NK-92 treated with Interleukin-12 subunit alpha and Interleukin-12 subunit beta, amount 100 ng/mL, for 24 hours (cell line): ENCODE measurements around the gene CAMP.
"Not testable (repeated sequence)": the region's sequence is repeated elsewhere in the genome, so short reads cannot be mapped to it uniquely, and the experiment has no call there.

Experiments
- DNase-seq: peaks from one replicate; lab custom pipeline; 2025; lab: John Stamatoyannopoulos, UW

The CAMP gene

GRCh38 chr3:48222616-48223513, at the start of gene CAMP:
Gene CAMP (plus strand): TSS chr3:48223495. CDS start chr3:48223512, 17 bp downstream.
- DNase-seq = no peak

DNA sequence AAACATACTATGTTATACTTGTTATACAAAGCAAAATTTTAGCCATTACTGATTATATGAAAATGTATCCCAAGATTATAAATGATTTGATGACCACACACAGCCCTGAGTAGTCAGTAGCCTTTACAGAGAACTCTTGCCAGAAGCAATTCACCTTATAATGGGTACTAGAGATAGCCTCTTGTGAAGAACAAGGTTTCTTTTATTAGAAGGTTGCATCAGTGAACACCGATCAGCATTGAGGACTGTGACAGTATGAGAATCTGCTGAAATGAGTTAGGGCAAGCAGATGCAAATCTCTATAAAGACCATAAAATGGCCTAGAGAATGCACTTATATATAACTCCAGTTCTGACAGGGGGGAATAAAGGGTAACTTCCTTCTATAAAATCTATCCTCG, 45.2 kb upstream of the CAMP start:
- no peak for DNase-seq

GRCh38 chr3:48180021-48180420, 43.3 kb upstream of the CAMP start:
- no peak for DNase-seq

GRCh38 chr3:48180531-48181253, 42.6 kb upstream of the CAMP start:
- DNase-seq = no peak

DNA sequence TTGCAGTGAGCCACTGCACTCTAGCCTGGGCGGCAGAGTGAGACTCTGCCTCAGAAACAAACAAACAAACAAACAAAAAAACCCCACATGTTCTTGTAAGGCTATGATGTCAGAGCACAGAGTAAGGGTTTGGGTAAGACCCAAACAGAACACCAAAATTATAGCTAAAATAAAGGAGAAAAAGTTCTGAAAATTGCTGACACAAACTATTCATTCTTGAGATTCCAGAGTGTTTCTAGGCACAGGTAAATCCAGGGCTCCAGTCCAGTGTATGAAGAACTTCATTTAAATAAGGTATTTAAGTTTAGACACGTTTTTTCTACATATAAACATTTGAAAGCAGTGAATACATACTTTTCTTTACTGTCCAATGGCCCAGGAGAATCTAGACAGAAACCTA, 39.0 kb upstream of the CAMP start:
- no peak for DNase-seq

DNA sequence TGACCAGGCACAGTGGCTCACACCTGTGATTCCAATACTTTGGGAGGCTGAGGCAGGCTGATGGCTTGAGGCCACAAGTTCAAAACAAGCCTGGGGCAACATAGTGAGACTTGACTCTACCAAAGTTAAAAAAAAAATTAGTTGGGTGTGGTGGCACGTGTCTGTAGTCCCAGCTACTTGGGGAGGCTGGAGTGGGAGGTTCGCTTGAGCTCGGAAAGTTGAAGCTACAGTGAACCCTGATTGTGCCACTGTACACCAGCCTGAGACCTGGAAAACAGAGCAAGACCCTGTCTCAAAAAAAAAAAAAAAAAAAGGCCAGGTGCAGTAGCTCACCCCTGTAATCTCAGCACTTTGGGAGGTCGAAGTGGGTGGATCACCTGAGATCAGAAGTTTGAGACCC, 38.2 kb upstream of the CAMP start:
- DNase-seq = no peak

GRCh38 chr3:48186631-48187300, 36.5 kb upstream of the CAMP start:
- DNase-seq = no peak

DNA sequence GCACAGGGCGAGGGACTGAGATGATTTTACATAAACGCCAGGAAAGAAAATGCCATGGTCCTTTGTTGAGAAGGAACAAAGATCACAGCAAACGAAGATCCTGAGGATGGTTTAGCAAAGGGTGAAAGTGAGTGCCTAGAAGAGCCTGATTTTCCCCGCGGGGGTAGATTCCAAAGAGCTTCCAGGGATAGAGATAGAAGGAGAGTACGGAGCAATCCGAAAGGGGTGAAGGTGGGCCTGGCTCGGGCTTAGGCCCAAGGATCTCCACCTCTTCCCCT, 36.1 kb upstream of the CAMP start:
- DNase-seq = no peak

DNA sequence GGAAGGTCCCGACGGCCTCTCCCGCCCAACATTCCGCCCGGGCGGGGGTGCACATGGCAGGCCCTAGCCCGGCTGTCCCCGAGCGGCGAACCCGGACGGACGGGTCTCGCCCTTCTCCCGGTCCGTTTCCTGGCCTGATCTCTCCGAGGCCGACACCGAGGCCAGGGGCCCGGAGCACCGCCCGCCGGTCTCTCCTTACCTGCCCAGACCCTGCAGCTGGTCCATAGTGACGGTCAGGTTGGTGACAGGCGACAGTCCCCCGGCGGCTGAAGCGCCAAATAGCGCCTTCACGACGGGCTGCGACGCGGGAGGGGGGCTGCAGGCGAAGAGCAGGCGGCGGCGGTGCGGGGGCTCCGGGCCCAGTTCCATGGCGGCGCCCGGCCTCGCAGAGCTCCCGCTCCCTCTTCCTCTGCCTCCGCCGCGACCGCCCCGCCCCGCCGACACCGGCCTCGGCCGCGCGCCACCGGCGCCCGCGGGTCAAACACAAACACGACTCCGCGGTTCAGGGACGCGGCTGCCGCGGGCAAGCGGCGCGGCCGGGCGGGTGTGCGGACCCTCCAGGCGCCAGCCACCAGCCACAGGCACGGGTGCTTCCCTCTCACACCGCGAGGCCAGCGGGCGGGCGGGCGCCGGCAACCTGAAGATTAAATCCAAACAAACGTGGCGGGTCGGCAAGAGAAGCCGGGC, 35.6 kb upstream of the CAMP start:
- DNase-seq = peak; percentile 54

DNA sequence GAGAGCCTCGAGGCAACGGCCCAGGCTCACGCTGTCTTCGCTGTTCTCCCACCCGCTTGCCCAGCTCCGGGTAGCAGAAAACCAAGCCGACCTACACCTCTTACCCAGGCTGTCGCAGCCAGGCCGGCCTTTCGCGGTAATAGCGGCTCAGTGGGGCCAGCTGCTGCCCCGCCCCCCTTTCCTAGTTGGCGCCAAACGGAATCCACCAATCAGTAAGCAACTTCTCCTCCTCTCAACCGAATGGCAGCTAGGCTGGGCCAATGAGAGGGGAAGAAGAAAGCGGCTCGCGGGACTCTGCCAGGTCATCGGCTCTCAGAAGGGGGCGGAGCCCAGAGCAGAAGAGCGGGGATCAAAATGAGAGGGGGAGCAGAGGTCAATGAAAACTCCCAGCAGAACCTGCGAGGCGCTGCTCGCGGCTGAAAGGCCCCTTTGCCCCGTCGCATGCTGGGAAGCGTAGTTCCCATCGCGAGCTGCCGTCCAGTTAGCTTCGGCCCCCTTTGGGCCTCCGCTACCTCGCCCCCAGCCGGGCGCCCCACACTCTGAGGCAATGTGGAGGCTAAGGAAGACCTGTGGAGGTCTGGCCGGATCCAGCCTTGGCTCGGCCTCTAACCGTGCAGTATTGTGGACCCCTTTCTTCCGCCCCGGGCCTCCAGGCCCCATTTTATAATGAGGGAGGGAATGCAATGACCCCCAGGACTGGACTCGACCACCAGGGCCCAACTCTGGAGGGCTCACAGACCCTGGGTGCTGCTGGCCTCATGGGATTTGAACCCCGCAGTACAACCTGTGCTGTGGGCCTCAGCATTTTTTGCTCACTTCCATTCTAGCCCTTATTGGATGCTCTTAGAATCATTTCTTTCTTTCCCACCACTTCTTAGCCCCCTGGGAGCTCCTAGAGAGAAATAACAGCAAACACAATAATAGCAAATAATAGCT, 34.8 kb upstream of the CAMP start, which contains the start of gene CDC25A:
CDC25A (minus strand) TSS at position 152 of the 936 bp plus-strand sequence. CDS start 470 bp downstream, outside the sequence.
- peak; percentile 94 for DNase-seq

DNA sequence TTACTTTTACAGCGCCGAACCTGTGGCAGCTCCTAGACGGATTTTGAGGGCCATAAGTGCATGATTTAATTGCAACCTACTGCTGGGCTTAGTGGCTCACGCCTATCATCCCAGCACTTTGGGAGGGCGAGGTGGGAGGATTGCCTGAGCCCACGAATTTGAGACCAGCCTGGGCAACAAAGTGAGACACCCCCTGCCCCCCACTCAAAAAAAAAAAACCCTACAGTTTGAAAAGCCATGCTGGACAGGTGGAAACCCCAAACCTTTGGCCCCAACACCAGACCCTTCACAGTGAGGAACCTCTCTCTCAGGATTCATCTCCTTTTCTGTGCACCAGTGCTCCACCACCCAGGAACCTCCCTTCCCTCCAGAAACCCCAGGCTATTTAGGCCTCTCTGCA, 34.0 kb upstream of the CAMP start:
- no peak for DNase-seq

DNA sequence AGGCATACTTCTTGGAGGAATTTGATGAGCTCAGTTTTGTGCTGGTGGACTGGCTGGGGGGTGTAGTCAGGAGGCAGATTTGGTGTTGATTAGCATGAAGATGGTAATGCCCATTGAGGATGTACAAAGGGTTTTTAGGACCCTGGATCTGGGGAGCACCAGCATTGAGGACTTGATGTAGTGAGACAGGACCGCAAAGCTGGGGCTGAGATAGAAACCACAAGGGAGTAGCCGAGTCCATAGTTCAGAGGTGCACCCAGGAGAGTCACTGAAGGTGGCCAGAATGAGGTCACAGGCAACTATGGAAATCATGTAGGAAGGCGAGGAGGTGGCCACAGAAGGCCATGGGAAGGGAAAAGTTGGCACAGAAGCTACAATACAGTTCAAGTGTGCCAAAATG, 32.4 kb upstream of the CAMP start:
- DNase-seq = no peak

- no peak for DNase-seq
Observed at GRCh38 chr3:48194446-48195071, 28.7 kb upstream of the CAMP start.

GRCh38 chr3:48196611-48197010, 26.7 kb upstream of the CAMP start:
- no peak for DNase-seq

GRCh38 chr3:48199117-48199516, 24.2 kb upstream of the CAMP start:
- DNase-seq = no peak

- DNase-seq = no peak
Observed at GRCh38 chr3:48202632-48203031, 20.7 kb upstream of the CAMP start.

- no peak for DNase-seq
Observed at GRCh38 chr3:48208076-48208475, 15.2 kb upstream of the CAMP start.

DNA sequence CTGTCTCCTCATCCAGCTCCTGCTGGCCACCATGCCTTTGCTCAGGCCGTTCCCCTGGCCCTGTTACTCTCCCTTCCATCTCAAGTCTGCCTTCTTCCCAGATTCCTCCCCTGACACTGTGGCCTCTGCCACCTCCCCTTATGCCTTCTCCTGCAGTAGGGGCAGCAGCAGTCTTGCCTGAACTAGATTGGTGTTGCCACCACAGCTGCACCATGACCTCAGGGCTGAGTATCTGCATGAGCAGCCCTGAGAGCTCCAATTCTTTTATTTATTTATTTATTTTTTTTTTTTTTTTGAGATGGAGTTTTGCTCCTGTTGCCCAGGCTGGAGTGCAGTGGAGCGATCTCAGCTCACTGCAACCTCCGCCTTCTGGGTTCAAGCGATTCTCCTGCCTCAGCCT, 13.8 kb upstream of the CAMP start:
- no peak for DNase-seq

GRCh38 chr3:48210534-48210933, 12.8 kb upstream of the CAMP start:
- not testable (repeated sequence) for DNase-seq

GRCh38 chr3:48211776-48212175, 11.5 kb upstream of the CAMP start:
- not testable (repeated sequence) for DNase-seq

GRCh38 chr3:48214225-48214624, 9.1 kb upstream of the CAMP start:
- no peak for DNase-seq
